ENCODE data around the gene TGFB2. TPM values are rescaled to one million over a fixed set of nuclear protein-coding genes. Genes with fewer than 3 reads are reported as not detected.
"Not testable (repeated sequence)": the region's sequence is repeated elsewhere in the genome, so short reads cannot be mapped to it uniquely, and the experiment has no call there.

Gene TGFB2
- total RNA-seq, 2 experiments from 2014 or later = 0.11 TPM

GRCh38 chr1:218314316-218314715 is 30.8 kb upstream of the TGFB2 start:
- ChIA-PET CTCF (no interaction called here), POLR2A (no interaction called here)
- peaks cover 7% of the 10 kb centered on the region for H3K4me1 Mint-ChIP-seq (ENCODE audit: low read depth)
- H3K4me1 ChIP-seq (ENCODE audit: insufficient read depth, low read length) = no peaks in the 10 kb centered on the region
- H3K4me3 ChIP-seq (ENCODE audit: low read length) = no peak overlapping the region
- no peak overlapping the region for H3K27ac Mint-ChIP-seq
- H3K9me3 Mint-ChIP-seq = no peaks in the 10 kb centered on the region
- peaks cover 63% of the 10 kb centered on the region for H3K36me3 Mint-ChIP-seq (ENCODE audit: low read depth)
- H3K27ac ChIP-seq (ENCODE audit: low read depth in 1 of 2, low read length in 2 of 2) = no peak overlapping the region
- no peaks in the 10 kb centered on the region for H3K27me3 ChIP-seq (ENCODE audit: control insufficient read depth in 1 of 2, insufficient read depth in 2 of 2, low read length in 2 of 2)
- H3K27me3 Mint-ChIP-seq = no peaks in the 10 kb centered on the region
- TF ChIP-seq, protein P1, sequence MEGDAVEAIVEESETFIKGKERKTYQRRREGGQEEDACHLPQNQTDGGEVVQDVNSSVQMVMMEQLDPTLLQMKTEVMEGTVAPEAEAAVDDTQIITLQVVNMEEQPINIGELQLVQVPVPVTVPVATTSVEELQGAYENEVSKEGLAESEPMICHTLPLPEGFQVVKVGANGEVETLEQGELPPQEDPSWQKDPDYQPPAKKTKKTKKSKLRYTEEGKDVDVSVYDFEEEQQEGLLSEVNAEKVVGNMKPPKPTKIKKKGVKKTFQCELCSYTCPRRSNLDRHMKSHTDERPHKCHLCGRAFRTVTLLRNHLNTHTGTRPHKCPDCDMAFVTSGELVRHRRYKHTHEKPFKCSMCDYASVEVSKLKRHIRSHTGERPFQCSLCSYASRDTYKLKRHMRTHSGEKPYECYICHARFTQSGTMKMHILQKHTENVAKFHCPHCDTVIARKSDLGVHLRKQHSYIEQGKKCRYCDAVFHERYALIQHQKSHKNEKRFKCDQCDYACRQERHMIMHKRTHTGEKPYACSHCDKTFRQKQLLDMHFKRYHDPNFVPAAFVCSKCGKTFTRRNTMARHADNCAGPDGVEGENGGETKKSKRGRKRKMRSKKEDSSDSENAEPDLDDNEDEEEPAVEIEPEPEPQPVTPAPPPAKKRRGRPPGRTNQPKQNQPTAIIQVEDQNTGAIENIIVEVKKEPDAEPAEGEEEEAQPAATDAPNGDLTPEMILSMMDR (IDR thresholded peaks at IDR 0.05) = no peak
- DNase-seq (no peak), ATAC-seq (ENCODE audit: poor library complexity) (no peak)
- intact Hi-C loops (cut with DNase I, micrococcal nuclease) = no loop called here
- H3K4me3 Mint-ChIP-seq = no peak overlapping the region
- H3K36me3 ChIP-seq (ENCODE audit: insufficient read depth, low read length) = peaks cover 3% of the 10 kb centered on the region
- no peaks in the 10 kb centered on the region for H3K9me3 ChIP-seq (ENCODE audit: control insufficient read depth in 1 of 2, insufficient read depth in 1 of 2, low read length in 2 of 2)

DNA sequence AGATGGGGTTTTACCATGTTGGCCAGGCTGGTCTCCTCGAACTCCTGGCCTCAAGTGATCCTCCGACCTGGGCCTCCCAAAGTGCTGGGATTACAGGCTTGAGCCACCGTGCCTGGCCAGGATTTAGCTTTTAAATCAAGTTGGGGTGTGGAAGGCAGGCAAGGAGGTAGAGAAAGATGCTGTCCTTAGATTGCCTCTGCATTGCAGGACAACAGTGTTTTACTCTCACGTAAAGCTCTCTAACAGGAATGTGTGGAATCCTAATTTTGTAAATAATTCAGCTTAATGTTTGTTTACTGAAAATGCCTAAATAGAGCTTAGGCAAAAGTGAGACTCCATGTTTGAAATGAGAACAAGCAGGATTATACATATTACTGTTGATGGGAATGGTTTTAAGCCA is 29.5 kb upstream of the TGFB2 start:
- Mint-ChIP-seq H3K36me3 (ENCODE audit: low read depth) (peaks cover 66% of the 10 kb centered on the region), H3K27me3 (no peaks in the 10 kb centered on the region), H3K4me3 (no peak overlapping the region), H3K9me3 (no peaks in the 10 kb centered on the region), H3K27ac (no peak overlapping the region), H3K4me1 (ENCODE audit: low read depth) (peaks cover 7% of the 10 kb centered on the region)
- TF ChIP-seq, protein P1 (IDR thresholded peaks at IDR 0.05) = no peak
- DNase-seq (no peak), ATAC-seq (ENCODE audit: poor library complexity) (no peak)
- ChIA-PET CTCF (no interaction called here), POLR2A (interaction anchor here (0.6 kb wide), 1 partner anchor 688 kb away, joined by 3 read pairs; no protein-coding TSS in a partner anchor)
- H3K27me3 ChIP-seq (ENCODE audit: control insufficient read depth in 1 of 2, insufficient read depth in 2 of 2, low read length in 2 of 2) = no peaks in the 10 kb centered on the region
- H3K36me3 ChIP-seq (ENCODE audit: insufficient read depth, low read length) = peaks cover 3% of the 10 kb centered on the region
- intact Hi-C loops (cut with DNase I, micrococcal nuclease) = no loop called here
- no peak overlapping the region for H3K27ac ChIP-seq (ENCODE audit: low read depth in 1 of 2, low read length in 2 of 2)
- no peaks in the 10 kb centered on the region for H3K9me3 ChIP-seq (ENCODE audit: control insufficient read depth in 1 of 2, insufficient read depth in 1 of 2, low read length in 2 of 2)
- no peak overlapping the region for H3K4me3 ChIP-seq (ENCODE audit: low read length)
- no peaks in the 10 kb centered on the region for H3K4me1 ChIP-seq (ENCODE audit: insufficient read depth, low read length)

GRCh38 chr1:218317061-218317460 is 28.1 kb upstream of the TGFB2 start:
- Histone ChIP-seq H3K27ac (ENCODE audit: low read depth in 1 of 2, low read length in 2 of 2) (no peak overlapping the region), H3K4me1 (ENCODE audit: insufficient read depth, low read length) (no peaks in the 10 kb centered on the region), H3K4me3 (ENCODE audit: low read length) (no peak overlapping the region), H3K9me3 (ENCODE audit: control insufficient read depth in 1 of 2, insufficient read depth in 1 of 2, low read length in 2 of 2) (no peaks in the 10 kb centered on the region), H3K27me3 (ENCODE audit: control insufficient read depth in 1 of 2, insufficient read depth in 2 of 2, low read length in 2 of 2) (no peaks in the 10 kb centered on the region), H3K36me3 (ENCODE audit: insufficient read depth, low read length) (peaks cover 2% of the 10 kb centered on the region)
- Mint-ChIP-seq H3K36me3 (ENCODE audit: low read depth) (peaks cover 62% of the 10 kb centered on the region), H3K27ac (no peak overlapping the region), H3K4me1 (ENCODE audit: low read depth) (peaks cover 7% of the 10 kb centered on the region), H3K9me3 (no peaks in the 10 kb centered on the region), H3K27me3 (no peaks in the 10 kb centered on the region), H3K4me3 (no peak overlapping the region)
- DNase-seq (no peak), ATAC-seq (ENCODE audit: poor library complexity) (no peak)
- CTCF ChIA-PET = interaction anchor here (0.7 kb wide), 2 partner anchors 555 to 736 kb away, joined by 3 to 4 read pairs; no protein-coding TSS in a partner anchor
- TF ChIP-seq, protein P1 (IDR thresholded peaks at IDR 0.05) = no peak
- intact Hi-C loops (cut with DNase I, micrococcal nuclease) = no loop called here
- POLR2A ChIA-PET = no interaction called here

DNA sequence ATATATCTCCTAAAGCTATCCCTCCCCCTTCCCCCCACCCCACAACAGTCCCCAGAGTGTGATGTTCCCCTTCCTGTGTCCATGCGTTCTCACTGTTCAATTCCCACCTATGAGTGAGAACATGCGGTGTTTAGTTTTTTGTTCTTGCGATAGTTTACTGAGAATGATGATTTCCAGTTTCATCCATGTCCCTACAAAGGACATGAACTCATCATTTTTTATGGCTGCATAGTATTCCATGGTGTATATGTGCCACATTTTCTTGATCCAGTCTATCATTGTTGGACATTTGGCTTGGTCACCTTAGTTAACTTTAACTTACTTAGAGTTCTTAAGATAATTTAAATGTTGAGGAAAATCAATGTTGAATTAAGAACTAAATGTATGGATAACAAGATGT is 25.0 kb upstream of the TGFB2 start:
- H3K27ac Mint-ChIP-seq; intact Hi-C loops (cut with DNase I, micrococcal nuclease); ATAC-seq (ENCODE audit: poor library complexity); H3K4me1 Mint-ChIP-seq (ENCODE audit: low read depth); H3K27me3 ChIP-seq (ENCODE audit: control insufficient read depth in 1 of 2, insufficient read depth in 2 of 2, low read length in 2 of 2); H3K4me1 ChIP-seq (ENCODE audit: insufficient read depth, low read length); H3K27ac ChIP-seq (ENCODE audit: low read depth in 1 of 2, low read length in 2 of 2); H3K4me3 Mint-ChIP-seq; H3K9me3 ChIP-seq (ENCODE audit: control insufficient read depth in 1 of 2, insufficient read depth in 1 of 2, low read length in 2 of 2); CTCF ChIA-PET; H3K4me3 ChIP-seq (ENCODE audit: low read length); POLR2A ChIA-PET; DNase-seq; H3K27me3 Mint-ChIP-seq; H3K9me3 Mint-ChIP-seq: not testable (repeated sequence)
- peaks cover 14% of the 10 kb centered on the region for H3K36me3 ChIP-seq (ENCODE audit: insufficient read depth, low read length)
- peaks cover 72% of the 10 kb centered on the region for H3K36me3 Mint-ChIP-seq (ENCODE audit: low read depth)

Data from CD4-positive, alpha-beta T cell (primary cell).